Keratinocyte (primary cell): ENCODE results near the gene ADAD2. TPM values are rescaled to one million over a fixed set of nuclear protein-coding genes. Genes with fewer than 3 reads are reported as not detected.

ENCODE experiments used
- DNase-seq: peaks from one replicate; pipeline ENCODE4 v3.0.0-alpha.2; 2011; ENCODE audit warnings: low read depth, missing footprints, low spot score
- FAIRE-seq: peaks from 2 replicates; lab custom pipeline; 2011; peaks lifted over from hg19 to GRCh38; lab: Jason Lieb, UNC
- H2AFZ ChIP-seq: 2 replicates; pipeline ENCODE4 v1.6.0; 2012; ENCODE audit warnings: low read length, control low read depth, inconsistent platforms; ENCODE audit not compliant: control insufficient read depth
- H3K27ac ChIP-seq: 2 replicates; pipeline ENCODE4 v1.5.1; 2011; ENCODE audit warnings: low read length; ENCODE audit not compliant: control insufficient read depth, insufficient read depth
- H3K27me3 ChIP-seq: 3 replicates; pipeline ENCODE4 v1.6.0; 2011; ENCODE audit warnings: low read length; ENCODE audit not compliant: control insufficient read depth, insufficient read depth; ENCODE audit errors: extremely low read depth
- H3K36me3 ChIP-seq, 2 experiments: 2 replicates in 1 of 2; 3 replicates in 1 of 2; pipeline ENCODE4 v1.5.1; 2011; ENCODE audit warnings: low read length in 2 of 2, mild to moderate bottlenecking in 1 of 2; ENCODE audit not compliant: control insufficient read depth in 2 of 2, insufficient read depth in 2 of 2; ENCODE audit errors: extremely low read depth in 1 of 2
- H3K4me1 ChIP-seq: 3 replicates; pipeline ENCODE4 v1.5.1; 2011; ENCODE audit warnings: low read length; ENCODE audit not compliant: control insufficient read depth, insufficient read depth; ENCODE audit errors: extremely low read depth
- H3K4me2 ChIP-seq: 3 replicates; pipeline ENCODE4 v1.6.0; 2011; ENCODE audit warnings: low read depth, low read length; ENCODE audit not compliant: control insufficient read depth, insufficient read depth; ENCODE audit errors: extremely low read depth
- H3K4me3 ChIP-seq, 3 experiments: fragments of 200-600 bp in 1 of 3; sonication (generic) in 1 of 3; 2 replicates in 2 of 3; 3 replicates in 1 of 3; pipeline ENCODE4 v1.5.1; 2011 to 2016; ENCODE audit warnings: low read length in 3 of 3, mild to moderate bottlenecking in 3 of 3, control low read depth in 2 of 3, inconsistent platforms in 1 of 3, low read depth in 1 of 3, mixed read lengths in 1 of 3, mixed run types in 1 of 3, moderate library complexity in 1 of 3; ENCODE audit not compliant: control insufficient read depth in 2 of 3, insufficient read depth in 2 of 3; ENCODE audit errors: extremely low read depth in 1 of 3
- H3K79me2 ChIP-seq: 2 replicates; pipeline ENCODE4 v1.6.0; 2012; ENCODE audit warnings: low read length; ENCODE audit not compliant: control insufficient read depth, insufficient read depth
- H3K9ac ChIP-seq: 3 replicates; pipeline ENCODE4 v1.6.0; 2011; ENCODE audit warnings: low read length; ENCODE audit not compliant: control insufficient read depth, insufficient read depth; ENCODE audit errors: extremely low read depth
- H3K9me1 ChIP-seq: 3 replicates; pipeline ENCODE4 v1.6.0; 2011; ENCODE audit warnings: low read length; ENCODE audit not compliant: control insufficient read depth, insufficient read depth; ENCODE audit errors: extremely low read depth
- H3K9me3 ChIP-seq: 2 replicates; pipeline ENCODE4 v1.5.1; 2012; ENCODE audit warnings: low read depth, low read length; ENCODE audit not compliant: control insufficient read depth
- H4K20me1 ChIP-seq: 3 replicates; pipeline ENCODE4 v1.6.0; 2011; ENCODE audit warnings: low read length; ENCODE audit not compliant: control insufficient read depth, insufficient read depth; ENCODE audit errors: extremely low read depth
- EZH2 ChIP-seq: IDR thresholded peaks from one replicate; pipeline ENCODE4 v1.6.1; 2012; ENCODE audit warnings: inconsistent platforms, mild to moderate bottlenecking, low read length, moderate library complexity
- dilution Hi-C: fragments of 300-500 bp; cut with MboI; formaldehyde crosslinking; loops from one replicate; pipeline ENCODE4 v1.7.0; 2020; ENCODE audit warnings: low sequenced_read_pairs; ENCODE audit not compliant: extremely low pct_ligation_motif_present
- polyA plus RNA-seq, 5 experiments: library from polyadenylated mRNA; depleted of rRNA in 3 of 5; stranded (reverse) in 3 of 5; stranded (forward) in 1 of 5; unstranded in 1 of 5; fragments of >200 nt; gene quantifications; 1 replicate in 1 of 5; 2 replicates in 3 of 5; 3 replicates in 1 of 5; pipeline versions ENCODE4 v1.2.1 to v1.2.3, GENCODE V29; 2011 to 2012; ENCODE audit warnings: missing spikeins in 2 of 5, low read depth in 1 of 5, low replicate concordance in 1 of 5
- TF ChIP-seq, protein P1 (sequence below), 3 experiments: IDR thresholded peaks in 1 of 3; conservative IDR thresholded peaks in 1 of 3; optimal IDR thresholded peaks in 1 of 3; 2 replicates in 2 of 3; 3 replicates in 1 of 3; pipeline versions ENCODE3 to v1.5.1; 2011; ENCODE audit warnings: low read length in 3 of 3, mild to moderate bottlenecking in 3 of 3, moderate library complexity in 2 of 3, control low read depth in 1 of 3, inconsistent platforms in 1 of 3; ENCODE audit not compliant: insufficient read depth in 2 of 3; ENCODE audit errors: extremely low read depth in 1 of 3

The ADAD2 gene
- polyA plus RNA-seq, 1 donor (not counting 4 experiments of a cell fraction or from before 2014, with no cell fraction given), result not detected

DNA sequence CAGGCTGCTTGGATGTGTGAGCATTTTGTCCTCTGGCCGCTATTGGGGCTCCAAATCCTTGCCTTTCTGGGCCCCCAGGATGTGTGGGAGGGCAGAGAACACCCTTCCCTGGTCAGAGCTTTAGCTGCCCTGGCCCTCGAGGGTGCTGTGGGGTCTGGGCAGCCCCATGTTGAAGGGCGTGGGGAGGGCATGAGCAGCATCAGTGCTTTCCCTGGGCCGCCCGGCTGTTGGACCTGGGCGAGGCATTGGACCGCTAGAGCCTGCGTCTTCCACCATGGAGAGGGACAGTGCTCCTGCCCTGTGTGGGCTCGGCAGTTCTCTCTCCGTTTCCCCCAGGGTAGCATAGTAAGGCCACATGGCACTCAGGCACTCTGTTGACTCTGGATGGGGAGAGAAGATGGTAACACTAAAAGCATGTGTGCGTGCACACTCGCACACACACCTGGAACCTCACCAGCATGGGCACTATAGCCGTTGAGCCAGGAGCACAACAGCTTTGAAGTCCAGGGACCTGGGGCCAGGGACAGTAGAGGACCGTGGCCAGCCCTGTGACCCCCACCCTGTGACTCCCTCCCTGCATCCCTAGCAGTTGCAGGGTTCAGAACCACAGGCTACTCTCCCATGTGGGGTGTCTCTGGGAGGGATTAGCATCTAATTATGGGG, 6.6 kb downstream of the ADAD2 start:
- H3K9ac ChIP-seq, result no peak overlapping the region
- dilution Hi-C loops, result no loop called here
- FAIRE-seq, result no peak
- peak overlapping the region; percentile 93 for H3K4me2 ChIP-seq
- H3K9me1 ChIP-seq, result no peaks in the 10 kb centered on the region
- H3K27ac ChIP-seq, result peak overlapping the region; percentile 64
- no peaks in the 10 kb centered on the region for H3K79me2 ChIP-seq
- DNase-seq, result no peak
- H3K4me1 ChIP-seq, result peaks cover 34% of the 10 kb centered on the region
- peak overlapping the region in 2 of 3 experiments; percentile 65 to 66 for H3K4me3 ChIP-seq
- H3K9me3 ChIP-seq, result no peaks in the 10 kb centered on the region
- no peaks in the 10 kb centered on the region for H4K20me1 ChIP-seq
- H3K27me3 ChIP-seq, result no peaks in the 10 kb centered on the region
- peak overlapping the region; percentile 88 for H2AFZ ChIP-seq
- H3K36me3 ChIP-seq, result no peaks in the 10 kb centered on the region
- TF ChIP-seq, protein P1, sequence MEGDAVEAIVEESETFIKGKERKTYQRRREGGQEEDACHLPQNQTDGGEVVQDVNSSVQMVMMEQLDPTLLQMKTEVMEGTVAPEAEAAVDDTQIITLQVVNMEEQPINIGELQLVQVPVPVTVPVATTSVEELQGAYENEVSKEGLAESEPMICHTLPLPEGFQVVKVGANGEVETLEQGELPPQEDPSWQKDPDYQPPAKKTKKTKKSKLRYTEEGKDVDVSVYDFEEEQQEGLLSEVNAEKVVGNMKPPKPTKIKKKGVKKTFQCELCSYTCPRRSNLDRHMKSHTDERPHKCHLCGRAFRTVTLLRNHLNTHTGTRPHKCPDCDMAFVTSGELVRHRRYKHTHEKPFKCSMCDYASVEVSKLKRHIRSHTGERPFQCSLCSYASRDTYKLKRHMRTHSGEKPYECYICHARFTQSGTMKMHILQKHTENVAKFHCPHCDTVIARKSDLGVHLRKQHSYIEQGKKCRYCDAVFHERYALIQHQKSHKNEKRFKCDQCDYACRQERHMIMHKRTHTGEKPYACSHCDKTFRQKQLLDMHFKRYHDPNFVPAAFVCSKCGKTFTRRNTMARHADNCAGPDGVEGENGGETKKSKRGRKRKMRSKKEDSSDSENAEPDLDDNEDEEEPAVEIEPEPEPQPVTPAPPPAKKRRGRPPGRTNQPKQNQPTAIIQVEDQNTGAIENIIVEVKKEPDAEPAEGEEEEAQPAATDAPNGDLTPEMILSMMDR (optimal IDR thresholded peaks at IDR 0.05 in 1 of 3, IDR thresholded peaks at IDR 0.05 in 1 of 3, conservative IDR thresholded peaks at IDR 0.05 in 1 of 3; ENCODE audit: extremely low read depth in 1 of 3, insufficient read depth in 2 of 3, low read length in 3 of 3), result no peak
- TF ChIP-seq EZH2, result no peak

DNA sequence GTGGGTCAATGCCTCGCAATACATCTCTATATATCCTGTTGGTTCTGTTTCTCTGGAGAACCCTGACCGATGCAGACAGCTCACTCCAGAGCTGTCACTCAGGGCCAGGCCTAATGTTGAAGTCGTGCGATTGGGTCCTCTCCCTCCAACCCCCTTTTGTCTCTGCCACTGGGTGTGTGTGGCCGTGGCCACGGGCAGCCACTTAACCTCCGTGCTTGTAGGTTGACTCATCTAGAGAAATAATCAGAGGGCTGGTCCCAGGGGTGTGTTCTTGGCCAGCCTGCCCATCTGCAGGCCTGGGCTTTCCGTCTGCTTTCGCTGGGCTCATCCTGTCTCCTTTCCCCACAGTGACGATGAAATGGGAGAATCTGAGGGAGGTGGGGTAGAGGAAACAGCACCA, 7.4 kb downstream of the ADAD2 start:
- dilution Hi-C loops, result no loop called here
- H3K27ac ChIP-seq, result no peak overlapping the region
- FAIRE-seq, result peak; percentile 43
- DNase-seq, result no peak
- no peak overlapping the region for H2AFZ ChIP-seq
- no peak overlapping the region for H3K9ac ChIP-seq
- H4K20me1 ChIP-seq, result no peaks in the 10 kb centered on the region
- no peaks in the 10 kb centered on the region for H3K79me2 ChIP-seq
- TF ChIP-seq, protein P1 (optimal IDR thresholded peaks at IDR 0.05 in 1 of 3, IDR thresholded peaks at IDR 0.05 in 1 of 3, conservative IDR thresholded peaks at IDR 0.05 in 1 of 3; ENCODE audit: extremely low read depth in 1 of 3, insufficient read depth in 2 of 3, low read length in 3 of 3), result no peak
- no peak for TF ChIP-seq EZH2
- H3K36me3 ChIP-seq, result no peaks in the 10 kb centered on the region
- peaks cover 34% of the 10 kb centered on the region for H3K4me1 ChIP-seq
- peak overlapping the region; percentile 24 for H3K4me2 ChIP-seq
- H3K9me3 ChIP-seq, result no peaks in the 10 kb centered on the region
- H3K4me3 ChIP-seq, result no peak overlapping the region
- H3K27me3 ChIP-seq, result no peaks in the 10 kb centered on the region
- H3K9me1 ChIP-seq, result no peaks in the 10 kb centered on the region
